ENCODE measurements around the gene TAB3.
"Not testable (repeated sequence)": the region's sequence is repeated elsewhere in the genome, so short reads cannot be mapped to it uniquely, and the experiment has no call there.

TAB3 gene

GRCh38 chrX:30821116-30821515, 67.9 kb downstream of the TAB3 start:
- no peak overlapping the region for H3K9ac ChIP-seq (ENCODE audit: low read length in 2 of 2)
- H3K36me3 ChIP-seq (ENCODE audit: control insufficient read depth in 2 of 2, insufficient read depth in 2 of 2, low read length in 2 of 2): no peaks in the 10 kb centered on the region
- no peak overlapping the region for H3K27ac ChIP-seq (ENCODE audit: low read length)
- H3K4me1 ChIP-seq (ENCODE audit: control insufficient read depth, insufficient read depth, low read length): no peaks in the 10 kb centered on the region
- H3K9me3 ChIP-seq (ENCODE audit: control insufficient read depth in 2 of 2, low read length in 2 of 2): no peaks in the 10 kb centered on the region
- H3K4me3 ChIP-seq (ENCODE audit: low read length in 2 of 2): no peak overlapping the region
- peaks cover 0 to 5% of the 10 kb centered on the region in 2 donors for H3K27me3 ChIP-seq (ENCODE audit: control insufficient read depth in 1 of 2, insufficient read depth in 2 of 2, low read length in 2 of 2)

DNA sequence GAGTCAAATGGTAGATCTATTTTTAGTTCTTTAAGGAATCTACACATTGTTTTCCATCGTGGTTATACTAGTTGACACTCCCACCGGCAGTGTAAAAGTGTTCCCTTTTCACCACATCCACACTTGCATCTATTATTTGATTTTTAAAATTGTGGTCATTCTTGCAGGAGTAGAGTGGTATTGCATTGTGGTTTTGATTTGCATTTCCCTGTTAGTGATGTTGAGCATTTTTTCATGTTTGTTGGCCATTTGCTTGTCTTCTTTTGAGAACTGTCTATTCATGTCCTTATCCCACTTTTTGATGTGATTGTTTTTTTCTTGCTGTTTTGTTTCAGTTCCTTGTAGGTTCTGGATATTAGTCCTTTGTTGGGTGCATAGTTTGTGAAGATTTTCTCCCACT, 70.0 kb downstream of the TAB3 start:
- Histone ChIP-seq H3K9ac (ENCODE audit: low read length in 2 of 2) (no peak overlapping the region), H3K4me3 (ENCODE audit: low read length in 2 of 2) (no peak overlapping the region), H3K9me3 (ENCODE audit: control insufficient read depth in 2 of 2, low read length in 2 of 2) (no peaks in the 10 kb centered on the region), H3K27ac (ENCODE audit: low read length) (no peak overlapping the region), H3K36me3 (ENCODE audit: control insufficient read depth in 2 of 2, insufficient read depth in 2 of 2, low read length in 2 of 2) (no peaks in the 10 kb centered on the region), H3K27me3 (ENCODE audit: control insufficient read depth in 1 of 2, insufficient read depth in 2 of 2, low read length in 2 of 2) (peaks cover 0 to 5% of the 10 kb centered on the region in 2 donors), H3K4me1 (ENCODE audit: control insufficient read depth, insufficient read depth, low read length) (no peaks in the 10 kb centered on the region)

DNA sequence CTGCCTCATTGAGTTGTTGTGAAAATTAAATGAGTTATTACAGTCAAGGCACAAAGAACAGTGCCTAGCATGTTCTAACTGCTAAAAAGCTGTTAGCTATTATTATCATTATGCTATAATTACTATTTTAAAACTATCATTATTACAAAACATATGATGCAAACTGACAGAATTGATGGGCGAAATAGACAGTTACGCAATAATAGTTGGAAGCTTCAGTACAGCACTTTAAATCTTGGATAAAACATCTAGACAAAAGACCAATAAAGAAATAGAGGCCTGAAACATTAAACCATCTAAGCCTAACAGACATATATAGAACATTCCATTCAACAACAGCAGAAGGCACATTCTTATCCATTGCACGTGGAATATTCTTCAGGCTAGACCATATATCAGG, 73.0 kb downstream of the TAB3 start:
- H3K4me1 ChIP-seq (ENCODE audit: control insufficient read depth, insufficient read depth, low read length): no peaks in the 10 kb centered on the region
- H3K4me3 ChIP-seq (ENCODE audit: low read length in 2 of 2): no peak overlapping the region
- H3K27ac ChIP-seq (ENCODE audit: low read length): no peak overlapping the region
- H3K27me3 ChIP-seq (ENCODE audit: control insufficient read depth in 1 of 2, insufficient read depth in 2 of 2, low read length in 2 of 2): peaks cover 0 to 4% of the 10 kb centered on the region in 2 donors
- H3K9me3 ChIP-seq (ENCODE audit: control insufficient read depth in 2 of 2, low read length in 2 of 2): no peaks in the 10 kb centered on the region
- no peak overlapping the region for H3K9ac ChIP-seq (ENCODE audit: low read length in 2 of 2)
- no peaks in the 10 kb centered on the region for H3K36me3 ChIP-seq (ENCODE audit: control insufficient read depth in 2 of 2, insufficient read depth in 2 of 2, low read length in 2 of 2)

GRCh38 chrX:30814978-30815377, 74.1 kb downstream of the TAB3 start:
- Histone ChIP-seq H3K9ac (ENCODE audit: low read length in 2 of 2) (no peak overlapping the region), H3K4me3 (ENCODE audit: low read length in 2 of 2) (no peak overlapping the region), H3K27me3 (ENCODE audit: control insufficient read depth in 1 of 2, insufficient read depth in 2 of 2, low read length in 2 of 2) (peaks cover 0 to 2% of the 10 kb centered on the region in 2 donors), H3K27ac (ENCODE audit: low read length) (no peak overlapping the region), H3K4me1 (ENCODE audit: control insufficient read depth, insufficient read depth, low read length) (no peaks in the 10 kb centered on the region), H3K9me3 (ENCODE audit: control insufficient read depth in 2 of 2, low read length in 2 of 2) (no peaks in the 10 kb centered on the region), H3K36me3 (ENCODE audit: control insufficient read depth in 2 of 2, insufficient read depth in 2 of 2, low read length in 2 of 2) (no peaks in the 10 kb centered on the region)

- Histone ChIP-seq H3K36me3 (ENCODE audit: control insufficient read depth in 2 of 2, insufficient read depth in 2 of 2, low read length in 2 of 2) (no peaks in the 10 kb centered on the region), H3K9me3 (ENCODE audit: control insufficient read depth in 2 of 2, low read length in 2 of 2) (no peaks in the 10 kb centered on the region), H3K4me1 (ENCODE audit: control insufficient read depth, insufficient read depth, low read length) (no peaks in the 10 kb centered on the region), H3K9ac (ENCODE audit: low read length in 2 of 2) (no peak overlapping the region), H3K4me3 (ENCODE audit: low read length in 2 of 2) (no peak overlapping the region), H3K27ac (ENCODE audit: low read length) (no peak overlapping the region), H3K27me3 (ENCODE audit: control insufficient read depth in 1 of 2, insufficient read depth in 2 of 2, low read length in 2 of 2) (peaks cover 0 to 6% of the 10 kb centered on the region in 2 donors)
Observed at GRCh38 chrX:30812326-30812725, 76.7 kb downstream of the TAB3 start.

- Histone ChIP-seq H3K27me3 (ENCODE audit: control insufficient read depth in 1 of 2, insufficient read depth in 2 of 2, low read length in 2 of 2) (peaks cover 0 to 15% of the 10 kb centered on the region in 2 donors), H3K36me3 (ENCODE audit: control insufficient read depth in 2 of 2, insufficient read depth in 2 of 2, low read length in 2 of 2) (no peaks in the 10 kb centered on the region), H3K4me3 (ENCODE audit: low read length in 2 of 2) (no peak overlapping the region), H3K9ac (ENCODE audit: low read length in 2 of 2) (no peak overlapping the region), H3K9me3 (ENCODE audit: control insufficient read depth in 2 of 2, low read length in 2 of 2) (peaks cover 0 to 14% of the 10 kb centered on the region in 2 donors), H3K4me1 (ENCODE audit: control insufficient read depth, insufficient read depth, low read length) (no peaks in the 10 kb centered on the region), H3K27ac (ENCODE audit: low read length) (no peak overlapping the region)
Observed at GRCh38 chrX:30806187-30806728, 82.8 kb downstream of the TAB3 start.

DNA sequence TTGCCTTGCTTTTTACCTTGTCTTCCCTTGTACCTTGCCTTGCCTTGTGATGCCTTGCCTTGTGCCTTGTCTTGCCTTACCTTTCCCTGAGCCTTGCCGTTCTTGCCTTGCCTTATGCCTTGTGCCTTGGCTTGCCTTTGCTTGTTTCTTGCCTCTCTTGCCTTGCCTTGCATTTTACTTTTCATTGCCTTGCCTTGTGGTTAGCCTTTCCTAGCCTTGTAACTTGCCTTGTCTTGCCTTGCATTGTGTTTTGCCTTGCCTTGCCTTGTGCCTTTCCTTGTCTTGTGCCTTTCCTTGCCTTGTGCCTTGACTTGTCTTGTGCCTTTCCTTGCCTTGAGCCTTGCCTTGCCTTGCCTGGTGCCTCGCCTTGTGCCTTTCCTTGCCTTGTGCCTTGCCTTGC, 84.6 kb downstream of the TAB3 start:
- Histone ChIP-seq H3K9me3 (ENCODE audit: control insufficient read depth in 2 of 2, low read length in 2 of 2) (peaks cover 0 to 23% of the 10 kb centered on the region in 2 donors), H3K4me1 (ENCODE audit: control insufficient read depth, insufficient read depth, low read length) (no peaks in the 10 kb centered on the region), H3K9ac (ENCODE audit: low read length in 2 of 2) (no peak overlapping the region), H3K4me3 (ENCODE audit: low read length in 2 of 2) (no peak overlapping the region), H3K27ac (ENCODE audit: low read length) (no peak overlapping the region), H3K36me3 (ENCODE audit: control insufficient read depth in 2 of 2, insufficient read depth in 2 of 2, low read length in 2 of 2) (no peaks in the 10 kb centered on the region), H3K27me3 (ENCODE audit: control insufficient read depth in 1 of 2, insufficient read depth in 2 of 2, low read length in 2 of 2) (peaks cover 0 to 17% of the 10 kb centered on the region in 2 donors)

DNA sequence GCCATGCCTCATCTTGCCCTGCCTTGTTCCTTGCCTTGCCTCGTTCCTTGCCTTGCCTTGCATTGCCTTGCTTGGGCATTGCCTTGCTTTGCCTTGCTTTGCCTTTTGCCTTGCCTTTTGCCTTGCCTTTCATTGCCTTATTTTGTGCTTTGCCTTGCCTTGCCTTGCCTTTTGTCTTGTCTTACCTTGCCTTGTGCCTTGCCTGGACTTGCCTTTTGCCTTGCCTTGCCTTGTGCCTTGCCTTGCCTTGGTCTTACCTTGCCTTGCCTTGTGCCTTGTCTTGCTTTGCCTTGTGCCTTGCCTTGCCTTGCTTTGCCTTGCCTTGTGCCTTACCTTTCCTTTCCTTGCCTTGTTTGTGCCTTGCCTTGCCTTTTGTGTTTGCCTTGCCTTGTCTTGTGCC, 88.2 kb downstream of the TAB3 start:
- H3K27ac ChIP-seq (ENCODE audit: low read length): no peak overlapping the region
- no peaks in the 10 kb centered on the region for H3K4me1 ChIP-seq (ENCODE audit: control insufficient read depth, insufficient read depth, low read length)
- H3K4me3 ChIP-seq (ENCODE audit: low read length in 2 of 2): no peak overlapping the region
- H3K27me3 ChIP-seq (ENCODE audit: control insufficient read depth in 1 of 2, insufficient read depth in 2 of 2, low read length in 2 of 2): peaks cover 0 to 11% of the 10 kb centered on the region in 2 donors
- no peak overlapping the region for H3K9ac ChIP-seq (ENCODE audit: low read length in 2 of 2)
- peaks cover 0 to 38% of the 10 kb centered on the region in 2 donors for H3K9me3 ChIP-seq (ENCODE audit: control insufficient read depth in 2 of 2, low read length in 2 of 2)
- H3K36me3 ChIP-seq (ENCODE audit: control insufficient read depth in 2 of 2, insufficient read depth in 2 of 2, low read length in 2 of 2): no peaks in the 10 kb centered on the region

- Histone ChIP-seq H3K27me3 (ENCODE audit: control insufficient read depth in 1 of 2, insufficient read depth in 2 of 2, low read length in 2 of 2) (peaks cover 0 to 11% of the 10 kb centered on the region in 2 donors), H3K4me3 (ENCODE audit: low read length in 2 of 2) (no peak overlapping the region), H3K9ac (ENCODE audit: low read length in 2 of 2) (no peak overlapping the region), H3K4me1 (ENCODE audit: control insufficient read depth, insufficient read depth, low read length) (no peaks in the 10 kb centered on the region), H3K36me3 (ENCODE audit: control insufficient read depth in 2 of 2, insufficient read depth in 2 of 2, low read length in 2 of 2) (no peaks in the 10 kb centered on the region), H3K9me3 (ENCODE audit: control insufficient read depth in 2 of 2, low read length in 2 of 2) (peaks cover 0 to 45% of the 10 kb centered on the region in 2 donors), H3K27ac (ENCODE audit: low read length) (no peak overlapping the region)
Observed at GRCh38 chrX:30799327-30799726, 89.7 kb downstream of the TAB3 start.

GRCh38 chrX:30798810-30799209, 90.2 kb downstream of the TAB3 start:
- H3K27ac ChIP-seq (ENCODE audit: low read length): no peak overlapping the region
- no peaks in the 10 kb centered on the region for H3K4me1 ChIP-seq (ENCODE audit: control insufficient read depth, insufficient read depth, low read length)
- H3K27me3 ChIP-seq (ENCODE audit: control insufficient read depth in 1 of 2, insufficient read depth in 2 of 2, low read length in 2 of 2): peaks cover 0 to 10% of the 10 kb centered on the region in 2 donors
- no peak overlapping the region for H3K4me3 ChIP-seq (ENCODE audit: low read length in 2 of 2)
- H3K36me3 ChIP-seq (ENCODE audit: control insufficient read depth in 2 of 2, insufficient read depth in 2 of 2, low read length in 2 of 2): no peaks in the 10 kb centered on the region
- peaks cover 0 to 40% of the 10 kb centered on the region in 2 donors for H3K9me3 ChIP-seq (ENCODE audit: control insufficient read depth in 2 of 2, low read length in 2 of 2)
- no peak overlapping the region for H3K9ac ChIP-seq (ENCODE audit: low read length in 2 of 2)

- Histone ChIP-seq H3K9me3 (ENCODE audit: control insufficient read depth in 2 of 2, low read length in 2 of 2) (peaks cover 0 to 42% of the 10 kb centered on the region in 2 donors), H3K27me3 (ENCODE audit: control insufficient read depth in 1 of 2, insufficient read depth in 2 of 2, low read length in 2 of 2) (peaks cover 0 to 11% of the 10 kb centered on the region in 2 donors)
- not testable (repeated sequence) for H3K27ac ChIP-seq (ENCODE audit: low read length); H3K4me1 ChIP-seq (ENCODE audit: control insufficient read depth, insufficient read depth, low read length); H3K9ac ChIP-seq (ENCODE audit: low read length in 2 of 2); H3K36me3 ChIP-seq (ENCODE audit: control insufficient read depth in 2 of 2, insufficient read depth in 2 of 2, low read length in 2 of 2); H3K4me3 ChIP-seq (ENCODE audit: low read length in 2 of 2)
Observed at GRCh38 chrX:30797301-30797700, 91.8 kb downstream of the TAB3 start.
